Neural progenitor cell (in vitro differentiated cells): Measurements from ENCODE around the gene PTK6.

Source experiments
- CTCF ChIP-seq: fragments of 200-600 bp; sonication (generic); IDR thresholded peaks from 2 replicates; pipeline ENCODE4 v1.5.1; 2017; ENCODE audit warnings: antibody characterized with exemption, mild to moderate bottlenecking
- EZH2 ChIP-seq: fragments of 200-600 bp; sonication (generic); IDR thresholded peaks from 2 replicates; pipeline ENCODE4 v1.6.1; 2017; ENCODE audit warnings: antibody characterized with exemption, mild to moderate bottlenecking, moderate library complexity

DNA sequence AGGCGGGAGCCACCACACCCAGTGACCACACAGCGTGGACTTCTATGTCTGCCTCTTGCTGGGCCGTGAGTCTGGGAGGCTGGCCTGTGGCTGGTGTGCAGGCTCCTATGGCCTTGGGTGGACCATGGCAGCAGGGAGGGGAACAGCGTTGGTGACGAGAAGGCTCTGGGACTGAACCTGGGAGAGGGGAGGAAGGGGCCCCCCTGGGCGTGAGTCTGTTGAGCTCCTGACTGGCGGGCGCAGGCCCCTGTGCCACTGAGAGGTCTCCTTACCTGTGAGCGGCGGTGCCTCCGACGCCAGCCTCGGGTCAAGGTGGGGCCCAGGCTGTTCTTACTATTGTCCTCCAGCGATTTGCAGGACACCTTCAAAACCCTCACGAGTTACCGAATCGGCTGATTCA lies 49.6 kb upstream of the PTK6 start:
- TF ChIP-seq CTCF (no peak), EZH2 (no peak)
